WERI-Rb-1 (cell line): Measurements from ENCODE around the gene ITGAV.
"Not testable (repeated sequence)": the region's sequence is repeated elsewhere in the genome, so short reads cannot be mapped to it uniquely, and the experiment has no call there.

Experiments used
- DNase-seq: peaks from one replicate; pipeline ENCODE4 v3.0.0-alpha.2; 2020
- H3K27ac ChIP-seq: fragments of 250-450 bp; sonication (Bioruptor Pico); 2 replicates; pipeline ENCODE4 v1.5.1; 2020; ENCODE audit warnings: mild to moderate bottlenecking, moderate library complexity
- H3K27me3 ChIP-seq: fragments of 250-450 bp; sonication (Bioruptor Pico); 2 replicates; pipeline ENCODE4 v1.5.1; 2021; ENCODE audit warnings: mild to moderate bottlenecking, low read depth, moderate library complexity; ENCODE audit not compliant: insufficient read depth, severe bottlenecking
- H3K36me3 ChIP-seq: fragments of 250-450 bp; sonication (Bioruptor Pico); 2 replicates; pipeline ENCODE4 v1.5.1; 2020; ENCODE audit warnings: mild to moderate bottlenecking, moderate library complexity
- H3K4me3 ChIP-seq: 2 replicates; pipeline ENCODE4 v1.5.1; 2011; ENCODE audit warnings: low read depth, mild to moderate bottlenecking, control low read depth, low read length
- H3K9me3 ChIP-seq: fragments of 250-450 bp; sonication (Bioruptor Pico); 2 replicates; pipeline ENCODE4 v1.5.1; 2021; ENCODE audit warnings: mild to moderate bottlenecking, moderate library complexity; ENCODE audit not compliant: severe bottlenecking
- CTCF ChIP-seq: IDR thresholded peaks from 2 replicates; pipeline ENCODE4 v1.5.1; 2011; ENCODE audit warnings: low read depth, mild to moderate bottlenecking, control low read depth, inconsistent platforms, low read length

Gene ITGAV

GRCh38 chr2:186559848-186560247, 30.0 kb upstream of the ITGAV start:
- TF ChIP-seq CTCF, result no peak
- DNase-seq, result no peak
- Histone ChIP-seq H3K27ac (no peak overlapping the region), H3K36me3 (no peaks in the 10 kb centered on the region), H3K9me3 (no peaks in the 10 kb centered on the region), H3K4me3 (no peak overlapping the region), H3K27me3 (no peaks in the 10 kb centered on the region)

- no peak overlapping the region for H3K4me3 ChIP-seq
- H3K9me3 ChIP-seq, result no peaks in the 10 kb centered on the region
- DNase-seq, result no peak
- H3K27ac ChIP-seq, result no peak overlapping the region
- H3K27me3 ChIP-seq, result no peaks in the 10 kb centered on the region
- H3K36me3 ChIP-seq, result no peaks in the 10 kb centered on the region
- no peak for TF ChIP-seq CTCF
Measured at GRCh38 chr2:186560254-186560653, 29.6 kb upstream of the ITGAV start.

GRCh38 chr2:186561467-186562208, 28.2 kb upstream of the ITGAV start:
- no peaks in the 10 kb centered on the region for H3K36me3 ChIP-seq
- H3K4me3 ChIP-seq, result no peak overlapping the region
- H3K9me3 ChIP-seq, result no peaks in the 10 kb centered on the region
- TF ChIP-seq CTCF, result no peak
- no peak overlapping the region for H3K27ac ChIP-seq
- DNase-seq, result no peak
- no peaks in the 10 kb centered on the region for H3K27me3 ChIP-seq

- H3K36me3 ChIP-seq, result no peaks in the 10 kb centered on the region
- no peaks in the 10 kb centered on the region for H3K9me3 ChIP-seq
- TF ChIP-seq CTCF, result no peak
- H3K27me3 ChIP-seq, result no peaks in the 10 kb centered on the region
- no peak for DNase-seq
- no peak overlapping the region for H3K27ac ChIP-seq
- H3K4me3 ChIP-seq, result no peak overlapping the region
Measured at GRCh38 chr2:186562209-186562578, 27.7 kb upstream of the ITGAV start.

- H3K4me3 ChIP-seq, DNase-seq, H3K27ac ChIP-seq, H3K9me3 ChIP-seq, H3K36me3 ChIP-seq, H3K27me3 ChIP-seq: not testable (repeated sequence)
Measured at GRCh38 chr2:186568600-186568999, 21.3 kb upstream of the ITGAV start.

- not testable (repeated sequence) for H3K36me3 ChIP-seq, H3K27ac ChIP-seq, H3K9me3 ChIP-seq, DNase-seq, H3K4me3 ChIP-seq, H3K27me3 ChIP-seq
Measured at GRCh38 chr2:186569127-186569526, 20.7 kb upstream of the ITGAV start.

GRCh38 chr2:186569897-186570296, 20.0 kb upstream of the ITGAV start:
- Histone ChIP-seq H3K4me3 (no peak overlapping the region), H3K9me3 (no peaks in the 10 kb centered on the region), H3K27ac (no peak overlapping the region), H3K36me3 (no peaks in the 10 kb centered on the region), H3K27me3 (no peaks in the 10 kb centered on the region)
- DNase-seq, result no peak
- no peak for TF ChIP-seq CTCF
